Fibroblast of lung (primary cell): ENCODE data around the gene MYOZ2.

Experiments
- EZH2 ChIP-seq: IDR thresholded peaks from 2 replicates; pipeline ENCODE4 v1.5.1; 2012; ENCODE audit warnings: low read length, control low read depth, mild to moderate bottlenecking; ENCODE audit errors: missing control alignments
- TF ChIP-seq, protein P1 (sequence below), 2 donors: IDR thresholded peaks in 1 of 2; conservative IDR thresholded peaks in 1 of 2; 1 replicate in 1 of 2; 2 replicates in 1 of 2; pipeline ENCODE4 v1.5.1; 2011 to 2012; ENCODE audit warnings: low read length in 2 of 2, control low read depth in 1 of 2, inconsistent platforms in 1 of 2, low read depth in 1 of 2, mild to moderate bottlenecking in 1 of 2

GRCh38 chr4:119087121-119087520 lies 48.5 kb upstream of the MYOZ2 start:
- TF ChIP-seq, protein P1, sequence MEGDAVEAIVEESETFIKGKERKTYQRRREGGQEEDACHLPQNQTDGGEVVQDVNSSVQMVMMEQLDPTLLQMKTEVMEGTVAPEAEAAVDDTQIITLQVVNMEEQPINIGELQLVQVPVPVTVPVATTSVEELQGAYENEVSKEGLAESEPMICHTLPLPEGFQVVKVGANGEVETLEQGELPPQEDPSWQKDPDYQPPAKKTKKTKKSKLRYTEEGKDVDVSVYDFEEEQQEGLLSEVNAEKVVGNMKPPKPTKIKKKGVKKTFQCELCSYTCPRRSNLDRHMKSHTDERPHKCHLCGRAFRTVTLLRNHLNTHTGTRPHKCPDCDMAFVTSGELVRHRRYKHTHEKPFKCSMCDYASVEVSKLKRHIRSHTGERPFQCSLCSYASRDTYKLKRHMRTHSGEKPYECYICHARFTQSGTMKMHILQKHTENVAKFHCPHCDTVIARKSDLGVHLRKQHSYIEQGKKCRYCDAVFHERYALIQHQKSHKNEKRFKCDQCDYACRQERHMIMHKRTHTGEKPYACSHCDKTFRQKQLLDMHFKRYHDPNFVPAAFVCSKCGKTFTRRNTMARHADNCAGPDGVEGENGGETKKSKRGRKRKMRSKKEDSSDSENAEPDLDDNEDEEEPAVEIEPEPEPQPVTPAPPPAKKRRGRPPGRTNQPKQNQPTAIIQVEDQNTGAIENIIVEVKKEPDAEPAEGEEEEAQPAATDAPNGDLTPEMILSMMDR (conservative IDR thresholded peaks at IDR 0.05 in 1 of 2, IDR thresholded peaks at IDR 0.05 in 1 of 2; ENCODE audit: low read depth in 1 of 2, low read length in 2 of 2) = peak in 1 of 2 donors; percentile 43
- TF ChIP-seq EZH2 = no peak
